Right lobe of liver (tissue), 6 donors: ENCODE data around the gene KCTD10. TPM values are rescaled to one million over a fixed set of nuclear protein-coding genes. Genes with fewer than 3 reads are reported as not detected.

Source experiments
- ATAC-seq, 4 donors: fragments of 200-7000 bp; cut with Tn5 transposase; one replicate each; pipeline ENCODE4 v1.9.1; 2020; ENCODE audit warnings: mild to moderate bottlenecking in 4 of 4, moderate library complexity in 4 of 4
- DNase-seq, 3 donors: peaks; one replicate each; pipeline ENCODE4 v3.0.0-alpha.2; 2020
- H3K27ac ChIP-seq, 3 donors: fragments of 200-600 bp; one replicate each; pipeline ENCODE4 v1.8.0; 2022
- H3K27me3 ChIP-seq, 2 donors: fragments of 200-600 bp; one replicate each; pipeline ENCODE4 v1.8.0; 2022
- H3K36me3 ChIP-seq, 4 donors: fragments of 200-600 bp; sonication (generic) in 1 of 4; one replicate each; pipeline versions ENCODE4 v1.5.1 to v1.8.0; 2017 to 2022; ENCODE audit warnings: control low read depth in 1 of 4
- H3K4me1 ChIP-seq, 4 donors: fragments of 200-600 bp; sonication (generic) in 1 of 4; one replicate each; pipeline versions ENCODE4 v1.5.1 to v1.8.0; 2017 to 2022; ENCODE audit warnings: control low read depth in 1 of 4
- H3K4me3 ChIP-seq, 3 donors: fragments of 200-600 bp; one replicate each; pipeline ENCODE4 v1.8.0; 2022
- H3K9me3 ChIP-seq, 4 donors: fragments of 200-600 bp; sonication (generic) in 1 of 4; one replicate each; pipeline versions ENCODE4 v1.5.1 to v1.8.0; 2017 to 2022; ENCODE audit warnings: control low read depth in 1 of 4
- CTCF ChIP-seq, 4 donors: fragments of 200-600 bp in 3 of 4; fragments of 450-650 bp in 1 of 4; IDR thresholded peaks; one replicate each; pipeline versions ENCODE4 v1.5.1 to v1.8.0; 2016 to 2022; ENCODE audit warnings: antibody characterized with exemption in 4 of 4, mild to moderate bottlenecking in 2 of 4
- POLR2A ChIP-seq: fragments of 450-650 bp; IDR thresholded peaks from one replicate; pipeline ENCODE4 v1.6.1; 2017; ENCODE audit warnings: antibody characterized with exemption, mild to moderate bottlenecking
- WGBS: methylation state at CpG from one replicate; pipeline ENCODE4 v1.1.6; 2018; ENCODE audit warnings: low coverage, low lambda C conversion rate; ENCODE audit not compliant: insufficient coverage; ENCODE audit errors: missing lambda C conversion rate; 5-methylcytosine and 5-hydroxymethylcytosine counted together
- intact Hi-C, 2 donors: fragments of 100-400 bp; cut with DNase I; formaldehyde crosslinking; loops; one replicate each; pipeline versions ENCODE4 v1.11.2 to v1.14.1; 2022
- total RNA-seq, 6 experiments: library from RNA; depleted of rRNA in 2 of 6; stranded (reverse); fragments of >200 nt in 2 of 6; fragmentation: NEBNext Ultra II Directional in 3 of 6; extraction: Animal tissue kit (Norgen Biotek cat#: 25700) in 3 of 6; gene quantifications; one replicate each; pipeline versions ENCODE4 v1.1.0 to v1.2.4, GENCODE V29; 2016 to 2023
- donor health status: DM: no; HTN: yes; CAD: no.
- donor health status: DM: no; HTN: no; CAD: no.
- donor health status: DM: no; HTN: no; CAD: no.
- donor health status: DM: no; HTN: yes; CAD: no.
- donor health status: DM: no; HTN: yes; CAD: no.

The KCTD10 gene
- total RNA-seq, 6 experiments from 2014 or later, result 5.8 to 20.2 (median 11.6) TPM

- H3K9me3 ChIP-seq, result no peaks in the 10 kb centered on the region
- peaks cover 0 to 98% (median 56%) of the 10 kb centered on the region in 4 donors for H3K36me3 ChIP-seq
- H3K27ac ChIP-seq, result no peak overlapping the region
- no peak overlapping the region for H3K4me3 ChIP-seq
- intact Hi-C loops, result no loop called here
- no peaks in the 10 kb centered on the region for H3K27me3 ChIP-seq
- ATAC-seq (no peak), DNase-seq (no peak)
- H3K4me1 ChIP-seq, result no peaks in the 10 kb centered on the region
- WGBS, result 82% methylated on average over 1 of the region's 1 CpG
- TF ChIP-seq CTCF (IDR thresholded peaks at IDR 0.05) (no peak), POLR2A (no peak)
These were observed 27.0 kb upstream of the KCTD10 start for GRCh38 chr12:109504068-109504467.

- 83% methylated on average over 3 of the region's 3 CpGs for WGBS
- intact Hi-C loops, result no loop called here
- Histone ChIP-seq H3K36me3 (peaks cover 0 to 98% (median 58%) of the 10 kb centered on the region in 4 donors), H3K9me3 (no peaks in the 10 kb centered on the region), H3K4me3 (no peak overlapping the region), H3K27ac (no peak overlapping the region), H3K4me1 (no peaks in the 10 kb centered on the region), H3K27me3 (no peaks in the 10 kb centered on the region)
- TF ChIP-seq CTCF (IDR thresholded peaks at IDR 0.05), result no peak
- TF ChIP-seq POLR2A, result no peak
- ATAC-seq (no peak), DNase-seq (no peak)
These were observed 26.5 kb upstream of the KCTD10 start for GRCh38 chr12:109503611-109504010.

- Histone ChIP-seq H3K4me1 (no peaks in the 10 kb centered on the region), H3K9me3 (no peaks in the 10 kb centered on the region), H3K36me3 (peaks cover 0 to 98% (median 58%) of the 10 kb centered on the region in 4 donors), H3K4me3 (no peak overlapping the region), H3K27ac (no peak overlapping the region), H3K27me3 (no peaks in the 10 kb centered on the region)
- ATAC-seq (no peak), DNase-seq (no peak)
- WGBS, result 98% methylated on average over 4 of the region's 5 CpGs
- no peak for TF ChIP-seq CTCF (IDR thresholded peaks at IDR 0.05)
- TF ChIP-seq POLR2A, result no peak
- intact Hi-C loops, result no loop called here
These were observed 25.2 kb upstream of the KCTD10 start for GRCh38 chr12:109502332-109502731.

- H3K4me1 ChIP-seq, result no peaks in the 10 kb centered on the region
- H3K4me3 ChIP-seq, result no peak overlapping the region
- DNase-seq, result no peak
- intact Hi-C loops, result no loop called here
- H3K36me3 ChIP-seq, result peaks cover 0 to 88% (median 54%) of the 10 kb centered on the region in 4 donors
- WGBS, result 94% methylated on average over 3 of the region's 6 CpGs
- H3K9me3 ChIP-seq, result no peaks in the 10 kb centered on the region
- no peak for ATAC-seq
- no peaks in the 10 kb centered on the region for H3K27me3 ChIP-seq
- TF ChIP-seq POLR2A, result no peak
- TF ChIP-seq CTCF (IDR thresholded peaks at IDR 0.05), result no peak
- no peak overlapping the region for H3K27ac ChIP-seq
These were observed 24.2 kb upstream of the KCTD10 start for GRCh38 chr12:109501299-109501698.
